HEK293 (cell line): ENCODE results near the gene CCL14.

Experiments used
- CTCF ChIA-PET: fragments of 350-600 bp; formaldehyde crosslinking; extraction: SDS; loops from one replicate; lab custom pipeline; 2021; ENCODE audit warnings: antibody characterized with exemption; lab: Yijun Ruan, JAX
- POLR2A ChIA-PET: fragments of 300-600 bp; formaldehyde crosslinking; extraction: SDS; loops from one replicate; lab custom pipeline; 2020; ENCODE audit warnings: antibody characterized with exemption, inconsistent platforms; lab: Yijun Ruan, JAX
- H3K27ac ChIP-seq: fragments of 200-500 bp; sonication (Bioruptor generic); 2 replicates; pipeline ENCODE4 v1.5.1; 2014; ENCODE audit warnings: low read depth, low read length, control low read depth, inconsistent platforms; ENCODE audit errors: extremely low read depth
- H3K36me3 ChIP-seq, 2 experiments: fragments of 200-500 bp in 1 of 2; sonication (Bioruptor generic) in 1 of 2; 1 replicate in 1 of 2; 2 replicates in 1 of 2; pipeline ENCODE4 v1.5.1; 2014 to 2017; ENCODE audit warnings: inconsistent platforms in 2 of 2, low read length in 2 of 2; ENCODE audit not compliant: control insufficient read depth in 2 of 2, insufficient read depth in 1 of 2
- H3K4me1 ChIP-seq: fragments of 200-500 bp; sonication (Bioruptor generic); 2 replicates; pipeline ENCODE4 v1.5.1; 2014; ENCODE audit warnings: mild to moderate bottlenecking, low read length, inconsistent platforms; ENCODE audit not compliant: control insufficient read depth, insufficient read depth
- H3K4me3 ChIP-seq: 2 replicates; pipeline ENCODE4 v1.5.1; 2011; ENCODE audit warnings: low read depth, mild to moderate bottlenecking, control low read depth, low read length, moderate library complexity
- H3K9me3 ChIP-seq: fragments of 200-500 bp; sonication (Bioruptor generic); 2 replicates; pipeline ENCODE4 v1.5.1; 2014; ENCODE audit warnings: low read depth, low read length, inconsistent platforms; ENCODE audit not compliant: control insufficient read depth, insufficient read depth
- ATF2 ChIP-seq: fragments of 450-650 bp; formaldehyde crosslinking; IDR thresholded peaks from 2 replicates; pipeline ENCODE4 v1.5.1; 2016; ENCODE audit warnings: missing biosample characterization, missing genetic modification characterization, low read depth
- CTCF ChIP-seq: fragments of 450-650 bp; formaldehyde crosslinking; IDR thresholded peaks from 2 replicates; pipeline ENCODE4 v1.5.1; 2016; ENCODE audit warnings: missing biosample characterization, missing genetic modification characterization
- FEZF1 ChIP-seq: fragments of 450-650 bp; formaldehyde crosslinking; IDR thresholded peaks from 2 replicates; pipeline ENCODE4 v1.5.1; 2016; ENCODE audit warnings: missing biosample characterization, missing genetic modification characterization
- INSM2 ChIP-seq: fragments of 450-650 bp; formaldehyde crosslinking; IDR thresholded peaks from 2 replicates; pipeline ENCODE4 v1.5.1; 2016; ENCODE audit warnings: missing biosample characterization, missing genetic modification characterization
- SP3 ChIP-seq: fragments of 450-650 bp; formaldehyde crosslinking; IDR thresholded peaks from 2 replicates; pipeline ENCODE4 v1.5.1; 2016; ENCODE audit warnings: missing biosample characterization, missing genetic modification characterization
- SP7 ChIP-seq: fragments of 450-650 bp; formaldehyde crosslinking; IDR thresholded peaks from 2 replicates; pipeline ENCODE4 v1.5.1; 2016; ENCODE audit warnings: missing biosample characterization, missing genetic modification characterization
- TRIM28 ChIP-seq: IDR thresholded peaks from 2 replicates; pipeline ENCODE4 v1.6.1; 2011; ENCODE audit warnings: low read length, control low read depth, borderline replicate concordance
- YY1 ChIP-seq: fragments of 450-650 bp; formaldehyde crosslinking; IDR thresholded peaks from 2 replicates; pipeline ENCODE4 v1.5.1; 2018; ENCODE audit warnings: missing biosample characterization, missing genetic modification characterization
- ZBTB17 ChIP-seq: fragments of 450-650 bp; formaldehyde crosslinking; IDR thresholded peaks from 2 replicates; pipeline ENCODE4 v1.5.1; 2016; ENCODE audit warnings: missing biosample characterization, missing genetic modification characterization
- ZBTB26 ChIP-seq: fragments of 450-650 bp; formaldehyde crosslinking; optimal IDR thresholded peaks from 2 replicates; pipeline ENCODE3; 2016; ENCODE audit warnings: missing biosample characterization, mild to moderate bottlenecking, missing genetic modification characterization
- ZFP3 ChIP-seq: fragments of 450-650 bp; formaldehyde crosslinking; IDR thresholded peaks from 2 replicates; pipeline ENCODE4 v1.5.1; 2016; ENCODE audit warnings: low read depth, missing biosample characterization, missing genetic modification characterization
- ZFP41 ChIP-seq: fragments of 450-650 bp; formaldehyde crosslinking; IDR thresholded peaks from 2 replicates; pipeline ENCODE4 v1.5.1; 2016; ENCODE audit warnings: missing biosample characterization, missing genetic modification characterization, borderline replicate concordance
- ZIC2 ChIP-seq: fragments of 450-650 bp; formaldehyde crosslinking; IDR thresholded peaks from 2 replicates; pipeline ENCODE4 v1.5.1; 2016; ENCODE audit warnings: missing biosample characterization, missing genetic modification characterization
- ZNF214 ChIP-seq: fragments of 450-650 bp; formaldehyde crosslinking; IDR thresholded peaks from 2 replicates; pipeline ENCODE4 v1.5.1; 2017; ENCODE audit warnings: missing biosample characterization, mild to moderate bottlenecking, missing genetic modification characterization, borderline replicate concordance
- ZNF221 ChIP-seq: fragments of 450-650 bp; formaldehyde crosslinking; IDR thresholded peaks from 2 replicates; pipeline ENCODE4 v1.5.1; 2017; ENCODE audit warnings: missing biosample characterization, missing genetic modification characterization, borderline replicate concordance
- ZNF248 ChIP-seq: fragments of 450-650 bp; formaldehyde crosslinking; IDR thresholded peaks from 2 replicates; pipeline ENCODE4 v1.5.1; 2017; ENCODE audit warnings: missing biosample characterization, missing genetic modification characterization
- ZNF366 ChIP-seq: fragments of 450-650 bp; formaldehyde crosslinking; conservative IDR thresholded peaks from 2 replicates; pipeline ENCODE4 v1.5.1; 2016; ENCODE audit warnings: missing biosample characterization, missing genetic modification characterization
- ZNF426 ChIP-seq: fragments of 450-650 bp; formaldehyde crosslinking; IDR thresholded peaks from 2 replicates; pipeline ENCODE4 v1.5.1; 2017; ENCODE audit warnings: missing biosample characterization, missing genetic modification characterization, mild to moderate bottlenecking, inconsistent platforms, moderate library complexity
- ZNF514 ChIP-seq: fragments of 450-650 bp; formaldehyde crosslinking; IDR thresholded peaks from 2 replicates; pipeline ENCODE4 v1.5.1; 2016; ENCODE audit warnings: missing biosample characterization, missing genetic modification characterization
- ZNF530 ChIP-seq: fragments of 450-650 bp; formaldehyde crosslinking; IDR thresholded peaks from 2 replicates; pipeline ENCODE4 v1.5.1; 2016; ENCODE audit warnings: low read depth, missing biosample characterization, missing genetic modification characterization
- ZNF558 ChIP-seq: fragments of 450-650 bp; formaldehyde crosslinking; IDR thresholded peaks from 2 replicates; pipeline ENCODE4 v1.5.1; 2016; ENCODE audit warnings: missing biosample characterization, missing genetic modification characterization
- ZNF629 ChIP-seq: fragments of 450-650 bp; formaldehyde crosslinking; IDR thresholded peaks from 2 replicates; pipeline ENCODE4 v1.5.1; 2017; ENCODE audit warnings: missing biosample characterization, missing genetic modification characterization
- ZNF654 ChIP-seq: fragments of 450-650 bp; formaldehyde crosslinking; IDR thresholded peaks from 2 replicates; pipeline ENCODE4 v1.5.1; 2016; ENCODE audit warnings: low read depth, missing biosample characterization, missing genetic modification characterization
- ZNF660 ChIP-seq: fragments of 450-650 bp; IDR thresholded peaks from 2 replicates; pipeline ENCODE4 v1.5.1; 2018; ENCODE audit warnings: missing biosample characterization, mild to moderate bottlenecking, missing genetic modification characterization
- ZNF747 ChIP-seq: fragments of 450-650 bp; formaldehyde crosslinking; IDR thresholded peaks from 2 replicates; pipeline ENCODE4 v1.5.1; 2016; ENCODE audit warnings: missing biosample characterization, missing genetic modification characterization
- ZNF830 ChIP-seq: fragments of 450-650 bp; IDR thresholded peaks from 2 replicates; pipeline ENCODE4 v1.5.0; 2018; ENCODE audit warnings: missing biosample characterization, missing genetic modification characterization, low read depth, mild to moderate bottlenecking, moderate library complexity
- ZNF837 ChIP-seq: fragments of 450-650 bp; formaldehyde crosslinking; IDR thresholded peaks from 2 replicates; pipeline ENCODE4 v1.5.1; 2016; ENCODE audit warnings: missing biosample characterization, missing genetic modification characterization
- TF ChIP-seq, protein P1 (sequence below): fragments of 450-650 bp; formaldehyde crosslinking; IDR thresholded peaks from 2 replicates; pipeline ENCODE4 v1.5.1; 2017; ENCODE audit warnings: missing biosample characterization, missing genetic modification characterization
- TF ChIP-seq, protein P2 (sequence below): fragments of 450-650 bp; formaldehyde crosslinking; IDR thresholded peaks from 2 replicates; pipeline ENCODE4 v1.5.1; 2016; ENCODE audit warnings: missing biosample characterization, missing genetic modification characterization

Gene CCL14

GRCh38 chr17:35972066-35972465, 14.5 kb downstream of the CCL14 start (continued):
- TF ChIP-seq ZNF248 (no peak), ATF2 (tag by site-specific recombination) (no peak), FEZF1 (tag by site-specific recombination) (no peak), SP3 (no peak), ZNF221 (tag by site-specific recombination) (no peak), ZFP3 (tag by site-specific recombination) (no peak), ZNF558 (tag by site-specific recombination) (no peak), ZNF514 (tag by site-specific recombination) (no peak)
- TF ChIP-seq, all 188 proteins: peak for 0

GRCh38 chr17:35969558-35970380, 16.8 kb downstream of the CCL14 start:
- Histone ChIP-seq H3K36me3 (no peaks in the 10 kb centered on the region), H3K4me3 (no peak overlapping the region), H3K27ac (no peak overlapping the region), H3K4me1 (no peaks in the 10 kb centered on the region), H3K9me3 (no peaks in the 10 kb centered on the region)
- ChIA-PET CTCF (interaction anchor here (0.5 to 13.6 kb wide), 44 partner anchors 8 to 1662 kb away, joined by 3 to 330 read pairs (median 4); partner anchors contain the start of genes CCL14 and CCL16), POLR2A (interaction anchor here (0.6 to 1.1 kb wide), 2 partner anchors 160 to 179 kb away, joined by 4 to 5 read pairs; partner anchors contain the start of gene TAF15)
- TF ChIP-seq ZBTB17 (tag by site-specific recombination): peak; percentile 59
- TF ChIP-seq ZNF629: no peak
- TF ChIP-seq ZNF426 (tag by site-specific recombination): no peak
- TF ChIP-seq, protein P1, sequence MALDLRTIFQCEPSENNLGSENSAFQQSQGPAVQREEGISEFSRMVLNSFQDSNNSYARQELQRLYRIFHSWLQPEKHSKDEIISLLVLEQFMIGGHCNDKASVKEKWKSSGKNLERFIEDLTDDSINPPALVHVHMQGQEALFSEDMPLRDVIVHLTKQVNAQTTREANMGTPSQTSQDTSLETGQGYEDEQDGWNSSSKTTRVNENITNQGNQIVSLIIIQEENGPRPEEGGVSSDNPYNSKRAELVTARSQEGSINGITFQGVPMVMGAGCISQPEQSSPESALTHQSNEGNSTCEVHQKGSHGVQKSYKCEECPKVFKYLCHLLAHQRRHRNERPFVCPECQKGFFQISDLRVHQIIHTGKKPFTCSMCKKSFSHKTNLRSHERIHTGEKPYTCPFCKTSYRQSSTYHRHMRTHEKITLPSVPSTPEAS (tag by site-specific recombination): no peak
- TF ChIP-seq ZNF660 (tag by site-specific recombination): 0 out of 2 replicates have a peak, but pooled peaks have one; percentile 62
- peak; percentile 99 for TF ChIP-seq ZNF654 (tag by site-specific recombination)
- no peak for TF ChIP-seq ZIC2 (tag by site-specific recombination)
- TF ChIP-seq, protein P2, sequence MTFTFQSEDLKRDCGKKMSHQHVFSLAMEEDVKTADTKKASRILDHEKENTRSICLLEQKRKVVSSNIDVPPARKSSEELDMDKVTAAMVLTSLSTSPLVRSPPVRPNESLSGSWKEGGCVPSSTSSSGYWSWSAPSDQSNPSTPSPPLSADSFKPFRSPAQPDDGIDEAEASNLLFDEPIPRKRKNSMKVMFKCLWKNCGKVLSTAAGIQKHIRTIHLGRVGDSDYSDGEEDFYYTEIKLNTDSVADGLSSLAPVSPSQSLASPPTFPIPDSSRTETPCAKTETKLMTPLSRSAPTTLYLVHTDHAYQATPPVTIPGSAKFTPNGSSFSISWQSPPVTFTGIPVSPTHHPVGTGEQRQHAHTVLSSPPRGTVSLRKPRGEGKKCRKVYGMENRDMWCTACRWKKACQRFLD (tag by site-specific recombination): no peak
- TF ChIP-seq ZNF830 (tag by site-specific recombination): no peak
- TF ChIP-seq SP7 (tag by site-specific recombination): 0 out of 2 replicates have a peak, but pooled peaks have one; percentile 14
- TF ChIP-seq ZNF366 (tag by site-specific recombination): no peak
- TF ChIP-seq ZNF747 (tag by site-specific recombination): no peak
- peak; percentile 69 for TF ChIP-seq CTCF (tag by site-specific recombination)
- no peak for TF ChIP-seq ZNF214 (tag by site-specific recombination)
- TF ChIP-seq INSM2 (tag by site-specific recombination): no peak
- TF ChIP-seq ZFP41: no peak
- no peak for TF ChIP-seq ZBTB26
- TF ChIP-seq ZNF837 (tag by site-specific recombination): no peak
- TF ChIP-seq YY1 (tag by site-specific recombination): no peak
- no peak for TF ChIP-seq TRIM28
- no peak for TF ChIP-seq ZNF530 (tag by site-specific recombination)
